GM12878 (cell line): ENCODE measurements around the gene EYA2. TPM values are rescaled to one million over a fixed set of nuclear protein-coding genes. Genes with fewer than 3 reads are reported as not detected.

ENCODE experiments used
- ATAC-seq: fragments of 200-7000 bp; cut with Tn5 transposase; 3 replicates; pipeline ENCODE4 v1.9.1; 2020; ENCODE audit warnings: mild to moderate bottlenecking, moderate library complexity
- BruUV-seq: library from RNA; stranded (reverse); fragments of 400-500 nt; replicated peaks from 2 replicates; lab custom pipeline; 2021; lab: Mats Ljungman, UMichigan
- CTCF ChIA-PET: fragments of 300-600 bp; sonication (Branson Sonifier 250); formaldehyde crosslinking; extraction: SDS; loops from one replicate; lab custom pipeline; 2021; ENCODE audit warnings: inconsistent platforms; lab: Yijun Ruan, JAX
- POLR2A ChIA-PET: fragments of 350-600 bp; formaldehyde crosslinking; extraction: SDS; loops from one replicate; lab custom pipeline; 2021; ENCODE audit warnings: inconsistent platforms; lab: Charles Lee
- RAD21 ChIA-PET: fragments of 300-600 bp; sonication (Branson Sonifier 250); formaldehyde crosslinking; loops from one replicate; lab custom pipeline; 2023; ENCODE audit warnings: antibody characterized with exemption; ENCODE audit not compliant: unreplicated experiment; lab: Charles Lee
- SMC1A ChIA-PET: fragments of 300-600 bp; sonication (Branson Sonifier 250); formaldehyde crosslinking; loops from one replicate; lab custom pipeline; 2023; ENCODE audit not compliant: unreplicated experiment, uncharacterized antibody; lab: Charles Lee
- DNase-seq: peaks from one replicate; pipeline ENCODE4 v3.0.0-alpha.2; 2011; ENCODE audit warnings: low read depth, low spot score
- FAIRE-seq: peaks from 3 replicates; lab custom pipeline; 2011; peaks lifted over from hg19 to GRCh38; lab: Jason Lieb, UNC
- H2AFZ ChIP-seq: 2 replicates; pipeline ENCODE4 v1.6.0; 2011; ENCODE audit warnings: low read depth, low read length, control low read depth; ENCODE audit not compliant: control insufficient read depth
- H3K27ac ChIP-seq: 2 replicates; pipeline ENCODE4 v1.5.1; 2011; ENCODE audit warnings: control low read depth; ENCODE audit not compliant: control insufficient read depth, insufficient read depth
- H3K27me3 ChIP-seq, 2 experiments: replicated peaks in 1 of 2; 2 replicates each; pipeline versions ENCODE4 v1.6.0 to v1.6.1; 2011; ENCODE audit warnings: low read length in 1 of 2; ENCODE audit not compliant: control insufficient read depth in 2 of 2, insufficient read depth in 2 of 2
- H3K36me3 ChIP-seq, 2 experiments: 2 replicates each; pipeline ENCODE4 v1.5.1; 2011; ENCODE audit warnings: low read length in 1 of 2; ENCODE audit not compliant: control insufficient read depth in 2 of 2, insufficient read depth in 2 of 2
- H3K4me1 ChIP-seq: 2 replicates; pipeline ENCODE4 v1.6.1; 2011; ENCODE audit warnings: mild to moderate bottlenecking, low read length, moderate library complexity, mixed read lengths; ENCODE audit not compliant: control insufficient read depth, insufficient read depth
- H3K4me2 ChIP-seq: 2 replicates; pipeline ENCODE4 v1.6.0; 2011; ENCODE audit warnings: control low read depth; ENCODE audit not compliant: control insufficient read depth, insufficient read depth
- H3K4me3 ChIP-seq: fragments of 200-600 bp; sonication (generic); 2 replicates; pipeline ENCODE4 v1.5.1; 2016
- H3K79me2 ChIP-seq: 2 replicates; pipeline ENCODE4 v1.6.0; 2011; ENCODE audit warnings: low read length; ENCODE audit not compliant: control insufficient read depth, insufficient read depth
- H3K9ac ChIP-seq: 2 replicates; pipeline ENCODE4 v1.8.0; 2011; ENCODE audit warnings: low read length, control low read depth, mixed read lengths; ENCODE audit not compliant: control insufficient read depth, insufficient read depth
- H3K9me3 ChIP-seq: replicated peaks from 3 replicates; pipeline ENCODE4 v1.5.1; 2011; ENCODE audit warnings: mild to moderate bottlenecking, low read length; ENCODE audit not compliant: control insufficient read depth, insufficient read depth
- H4K20me1 ChIP-seq: 2 replicates; pipeline ENCODE4 v1.6.0; 2011; ENCODE audit not compliant: control insufficient read depth, insufficient read depth
- CBFB ChIP-seq: IDR thresholded peaks from 2 replicates; pipeline ENCODE4 v1.6.1; 2016; ENCODE audit warnings: antibody characterized with exemption, low read depth
- CBX5 ChIP-seq: sonication (generic); IDR thresholded peaks from 2 replicates; pipeline ENCODE4 v1.6.1; 2016; ENCODE audit warnings: low read depth, moderate library complexity, mild to moderate bottlenecking, inconsistent platforms
- CHD1 ChIP-seq: IDR thresholded peaks from 2 replicates; pipeline ENCODE4 v1.6.1; 2012; ENCODE audit warnings: low read depth, low read length, improper control_type of control experiment
- CREM ChIP-seq: IDR thresholded peaks from 2 replicates; pipeline ENCODE4 v1.6.1; 2014; ENCODE audit warnings: antibody characterized with exemption, low read depth
- HDAC6 ChIP-seq: fragments of 200-600 bp; sonication (generic); IDR thresholded peaks from one replicate; pipeline ENCODE4 v1.8.0; 2017; ENCODE audit warnings: antibody characterized with exemption; ENCODE audit not compliant: unreplicated experiment
- IRF4 ChIP-seq: IDR thresholded peaks from 2 replicates; pipeline ENCODE4 v1.6.1; 2011; ENCODE audit warnings: low read depth, low read length
- MEF2A ChIP-seq: IDR thresholded peaks from 2 replicates; pipeline ENCODE4 v1.6.1; 2011; ENCODE audit warnings: low read depth, mild to moderate bottlenecking, low read length, moderate library complexity; ENCODE audit not compliant: insufficient read depth
- NFYA ChIP-seq: IDR thresholded peaks from 2 replicates; pipeline ENCODE4 v1.6.1; 2011; ENCODE audit warnings: low read depth, mild to moderate bottlenecking, low read length, improper control_type of control experiment, borderline replicate concordance
- NR2C1 ChIP-seq: fragments of 450-650 bp; IDR thresholded peaks from 2 replicates; pipeline ENCODE4 v1.6.1; 2017; ENCODE audit warnings: antibody characterized with exemption, mild to moderate bottlenecking, moderate library complexity
- RFX5 ChIP-seq: IDR thresholded peaks from 2 replicates; pipeline ENCODE4 v1.6.1; 2011; ENCODE audit warnings: low read depth, low read length, improper control_type of control experiment
- SIX5 ChIP-seq: IDR thresholded peaks from 2 replicates; pipeline ENCODE4 v1.6.1; 2011; ENCODE audit warnings: mild to moderate bottlenecking, low read depth, low read length, moderate library complexity; ENCODE audit not compliant: severe bottlenecking
- SMAD5 ChIP-seq: IDR thresholded peaks from 2 replicates; pipeline ENCODE4 v1.6.1; 2016; ENCODE audit warnings: antibody characterized with exemption, low read depth
- SMC3 ChIP-seq: IDR thresholded peaks from 2 replicates; pipeline ENCODE4 v1.6.1; 2011; ENCODE audit warnings: low read length, improper control_type of control experiment, borderline replicate concordance
- SP1 ChIP-seq: IDR thresholded peaks from one replicate; pipeline ENCODE4 v1.6.1; 2011; ENCODE audit warnings: low read depth, low read length
- SREBF1 ChIP-seq: IDR thresholded peaks from 2 replicates; pipeline ENCODE4 v1.6.1; 2012; ENCODE audit warnings: mild to moderate bottlenecking, low read length
- TAF1 ChIP-seq: IDR thresholded peaks from 2 replicates; pipeline ENCODE4 v1.6.1; 2011; ENCODE audit warnings: mild to moderate bottlenecking, low read depth, low read length, borderline replicate concordance
- TBL1XR1 ChIP-seq: IDR thresholded peaks from 2 replicates; pipeline ENCODE4 v1.6.1; 2012; ENCODE audit warnings: low read depth, low read length, improper control_type of control experiment
- ZNF217 ChIP-seq: fragments of 450-650 bp; IDR thresholded peaks from 2 replicates; pipeline ENCODE4 v1.6.1; 2017; ENCODE audit warnings: antibody characterized with exemption, mild to moderate bottlenecking
- WGBS: methylation state at CpG from one replicate; pipeline ENCODE4 v1.1.6; 2016; ENCODE audit warnings: low lambda C conversion rate; ENCODE audit not compliant: insufficient replicate concordance, insufficient coverage; ENCODE audit errors: missing lambda C conversion rate; 5-methylcytosine and 5-hydroxymethylcytosine counted together
- in situ Hi-C: fragments of 300-500 bp; cut with MboI; formaldehyde crosslinking; loops from 9 replicates; pipeline ENCODE4 v1.14.3; 2018; ENCODE audit warnings: mixed read lengths
- intact Hi-C: fragments of 100-400 bp; cut with micrococcal nuclease; formaldehyde crosslinking; loops from one replicate; pipeline ENCODE4 v1.14.2; 2022; ENCODE audit not compliant: unreplicated experiment
- polyA plus RNA-seq, 11 experiments: library from polyadenylated mRNA; depleted of rRNA in 4 of 11; unstranded in 6 of 11; stranded (reverse) in 5 of 11; fragments of >200 nt; fragmentation: Nextera tagmentation in 4 of 11; fragmentation: Illumina TruSeq in 1 of 11; extraction: Ambion mirVana in 4 of 11; extraction: Trizol in 1 of 11; gene quantifications; 1 replicate in 1 of 11; 2 replicates in 10 of 11; pipeline versions ENCODE4 v1.2.1 to v1.2.3, GENCODE V29; 2011 to 2016; ENCODE audit warnings: inconsistent platforms in 2 of 11, missing spikeins in 2 of 11, low read depth in 1 of 11
- total RNA-seq, 4 experiments: library from RNA; depleted of rRNA in 3 of 4; stranded (reverse); fragments of >200 nt in 3 of 4; fragmentation: Illumina TruSeq in 1 of 4; extraction: Trizol in 1 of 4; gene quantifications; 2 replicates each; pipeline versions ENCODE4 v1.2.1 to v1.2.3, GENCODE V29; 2013 to 2021
- TF ChIP-seq, protein P1 (sequence below): fragments of 450-650 bp; IDR thresholded peaks from 2 replicates; pipeline ENCODE4 v1.6.1; 2017; ENCODE audit warnings: low read depth, mild to moderate bottlenecking, moderate library complexity
- TF ChIP-seq, protein P2 (sequence below): fragments of 450-650 bp; formaldehyde crosslinking; IDR thresholded peaks from 2 replicates; pipeline ENCODE4 v1.4.0; 2022; ENCODE audit warnings: mild to moderate bottlenecking, moderate library complexity

Gene EYA2
- total and polyA plus RNA-seq, 10 of the 15 experiments (the other 5 are each of a cell fraction or from before 2014, with no cell fraction given), result 0.20 TPM; not detected in 9

DNA sequence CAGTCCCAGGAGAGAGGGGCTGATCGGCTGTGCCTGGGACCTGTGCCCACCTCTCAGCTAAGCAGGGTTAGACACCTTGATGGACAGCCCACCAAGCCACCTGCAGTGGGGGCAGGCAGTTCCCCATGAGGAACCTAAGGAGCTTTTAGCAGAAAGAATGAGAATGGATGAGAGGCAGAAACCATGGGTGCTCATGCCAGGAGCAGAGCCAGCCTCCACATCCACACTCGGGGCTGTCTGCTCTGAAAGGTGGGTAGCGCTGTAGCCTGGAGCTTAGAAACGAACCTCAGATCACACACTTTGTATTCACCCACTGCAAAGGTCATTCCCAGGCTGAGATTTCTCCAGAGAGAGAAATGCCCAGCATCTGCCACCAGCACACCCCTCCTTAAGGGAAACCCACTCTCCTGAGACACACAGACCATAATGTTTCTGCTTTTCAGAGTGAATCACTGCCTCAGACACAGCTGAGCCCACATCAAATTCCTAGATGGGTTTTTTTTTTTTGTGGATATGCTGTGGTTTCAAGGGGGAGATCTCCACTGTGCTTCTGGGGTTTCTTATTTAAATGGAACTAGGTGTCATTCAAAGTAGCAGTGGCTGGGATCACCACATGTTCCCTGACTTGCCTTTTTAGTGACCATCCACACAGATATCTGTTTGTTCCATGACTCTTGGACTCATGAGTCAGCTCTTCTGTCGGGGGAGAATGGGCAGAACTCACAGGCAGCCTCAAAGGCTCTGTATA, 218.9 kb downstream of the EYA2 start:
- Histone ChIP-seq H4K20me1 (no peaks in the 10 kb centered on the region), H3K36me3 (no peaks in the 10 kb centered on the region), H3K4me1 (no peaks in the 10 kb centered on the region), H3K79me2 (no peaks in the 10 kb centered on the region), H3K4me3 (no peak overlapping the region), H3K9me3 (no peaks in the 10 kb centered on the region; the same call in 2 of the 3 replicates), H3K27ac (no peak overlapping the region), H3K27me3 (peaks cover 0 to 5% of the 10 kb centered on the region in 2 experiments; a peak in 2 of 4 replicates), H2AFZ (no peak overlapping the region), H3K9ac (no peak overlapping the region), H3K4me2 (no peak overlapping the region)
- DNase-seq (no peak), FAIRE-seq (no peak), ATAC-seq (no peak)
- TF ChIP-seq, protein P1, sequence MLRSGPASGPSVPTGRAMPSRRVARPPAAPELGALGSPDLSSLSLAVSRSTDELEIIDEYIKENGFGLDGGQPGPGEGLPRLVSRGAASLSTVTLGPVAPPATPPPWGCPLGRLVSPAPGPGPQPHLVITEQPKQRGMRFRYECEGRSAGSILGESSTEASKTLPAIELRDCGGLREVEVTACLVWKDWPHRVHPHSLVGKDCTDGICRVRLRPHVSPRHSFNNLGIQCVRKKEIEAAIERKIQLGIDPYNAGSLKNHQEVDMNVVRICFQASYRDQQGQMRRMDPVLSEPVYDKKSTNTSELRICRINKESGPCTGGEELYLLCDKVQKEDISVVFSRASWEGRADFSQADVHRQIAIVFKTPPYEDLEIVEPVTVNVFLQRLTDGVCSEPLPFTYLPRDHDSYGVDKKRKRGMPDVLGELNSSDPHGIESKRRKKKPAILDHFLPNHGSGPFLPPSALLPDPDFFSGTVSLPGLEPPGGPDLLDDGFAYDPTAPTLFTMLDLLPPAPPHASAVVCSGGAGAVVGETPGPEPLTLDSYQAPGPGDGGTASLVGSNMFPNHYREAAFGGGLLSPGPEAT, result no peak
- TF ChIP-seq MEF2A (no peak), CHD1 (no peak), CBX5 (no peak), HDAC6 (no peak), SP1 (no peak), IRF4 (no peak), RFX5 (no peak), TBL1XR1 (no peak), CREM (no peak), ZNF217 (no peak), SMAD5 (no peak), SREBF1 (no peak), NR2C1 (no peak), CBFB (no peak), NFYA (no peak), SIX5 (no peak), TAF1 (no peak), SMC3 (no peak)
- TF ChIP-seq, protein P2, sequence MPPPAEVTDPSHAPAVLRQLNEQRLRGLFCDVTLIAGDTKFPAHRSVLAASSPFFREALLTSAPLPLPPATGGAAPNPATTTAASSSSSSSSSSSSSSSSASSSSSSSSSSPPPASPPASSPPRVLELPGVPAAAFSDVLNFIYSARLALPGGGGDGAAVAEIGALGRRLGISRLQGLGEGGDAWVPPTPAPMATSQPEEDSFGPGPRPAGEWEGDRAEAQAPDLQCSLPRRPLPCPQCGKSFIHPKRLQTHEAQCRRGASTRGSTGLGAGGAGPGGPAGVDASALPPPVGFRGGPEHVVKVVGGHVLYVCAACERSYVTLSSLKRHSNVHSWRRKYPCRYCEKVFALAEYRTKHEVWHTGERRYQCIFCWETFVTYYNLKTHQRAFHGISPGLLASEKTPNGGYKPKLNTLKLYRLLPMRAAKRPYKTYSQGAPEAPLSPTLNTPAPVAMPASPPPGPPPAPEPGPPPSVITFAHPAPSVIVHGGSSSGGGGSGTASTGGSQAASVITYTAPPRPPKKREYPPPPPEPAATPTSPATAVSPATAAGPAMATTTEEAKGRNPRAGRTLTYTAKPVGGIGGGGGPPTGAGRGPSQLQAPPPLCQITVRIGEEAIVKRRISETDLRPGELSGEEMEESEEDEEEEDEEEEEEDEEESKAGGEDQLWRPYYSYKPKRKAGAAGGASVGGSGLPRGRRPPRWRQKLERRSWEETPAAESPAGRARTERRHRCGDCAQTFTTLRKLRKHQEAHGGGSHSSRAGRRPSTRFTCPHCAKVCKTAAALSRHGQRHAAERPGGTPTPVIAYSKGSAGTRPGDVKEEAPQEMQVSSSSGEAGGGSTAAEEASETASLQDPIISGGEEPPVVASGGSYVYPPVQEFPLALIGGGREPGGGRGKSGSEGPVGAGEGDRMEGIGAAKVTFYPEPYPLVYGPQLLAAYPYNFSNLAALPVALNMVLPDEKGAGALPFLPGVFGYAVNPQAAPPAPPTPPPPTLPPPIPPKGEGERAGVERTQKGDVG (CRISPR knock-in tag), result no peak
- RAD21 ChIA-PET, result no interaction called here
- CTCF ChIA-PET, result interaction anchor here (0.5 to 0.6 kb wide), 2 partner anchors 21 to 57 kb away, joined by 3 read pairs; no protein-coding TSS in a partner anchor
- 45% methylated on average over 5 of the region's 5 CpGs for WGBS
- POLR2A ChIA-PET, result no interaction called here
- no TSS peak for BruUV-seq
- intact Hi-C loops (no loop called here), in situ Hi-C loops (loop anchor here (5.0 kb wide), 1 partner anchor 51 kb away; no protein-coding TSS in a partner anchor)
- SMC1A ChIA-PET, result no interaction called here
